Ovary (tissue), 9 donors: ENCODE data around the gene ZNF597. TPM values are rescaled to one million over a fixed set of nuclear protein-coding genes. Genes with fewer than 3 reads are reported as not detected.

Source experiments
- DNase-seq, 5 donors: peaks; one replicate each; pipeline ENCODE4 v3.0.0-alpha.2; 2019 to 2020
- H3K27ac ChIP-seq, 2 donors: fragments of 200-600 bp; one replicate each; pipeline versions ENCODE4 v1.5.1 to v1.8.0; 2019 to 2022
- H3K27me3 ChIP-seq: fragments of 200-600 bp; one replicate; pipeline ENCODE4 v1.8.0; 2022
- H3K36me3 ChIP-seq: fragments of 200-600 bp; sonication (generic); one replicate; pipeline ENCODE4 v1.5.1; 2019
- H3K4me1 ChIP-seq: one replicate; pipeline ENCODE4 v1.8.1; 2013; ENCODE audit warnings: mild to moderate bottlenecking, moderate library complexity; ENCODE audit not compliant: insufficient read depth
- H3K4me3 ChIP-seq: fragments of 200-600 bp; sonication (generic); one replicate; pipeline ENCODE4 v1.5.1; 2017
- H3K9me3 ChIP-seq, 2 donors: fragments of 200-600 bp in 1 of 2; sonication (generic) in 1 of 2; one replicate each; pipeline versions ENCODE4 v1.5.1 to v1.8.1; 2013 to 2019; ENCODE audit warnings: mild to moderate bottlenecking in 1 of 2, moderate library complexity in 1 of 2
- EP300 ChIP-seq: sonication (generic); formaldehyde crosslinking; IDR thresholded peaks from one replicate; pipeline ENCODE4 v1.6.1; 2017; ENCODE audit warnings: antibody characterized with exemption
- POLR2A ChIP-seq: fragments of 450-650 bp; IDR thresholded peaks from one replicate; pipeline ENCODE4 v1.6.1; 2017; ENCODE audit warnings: antibody characterized with exemption, mild to moderate bottlenecking, moderate library complexity
- WGBS, 3 donors: extraction: QIAGEN DNeasy Blood & Tissue Kit in 1 of 3; methylation state at CpG; one replicate each; pipeline versions ENCODE4 v1.1.5 to v1.1.7; 2013 to 2017; 5-methylcytosine and 5-hydroxymethylcytosine counted together
- intact Hi-C, 4 donors: fragments of 100-400 bp; cut with DNase I; formaldehyde crosslinking; loops; one replicate each; pipeline versions ENCODE4 v1.11.0 to v1.15.1; 2022 to 2023
- polyA plus RNA-seq, 2 donors: library from polyadenylated mRNA; stranded (reverse); fragments of 200-250 nt in 1 of 2; fragments of 350-450 nt in 1 of 2; fragmentation: Illumina TruSeq in 1 of 2; extraction: RNeasy Lipid Tissue Mini Kit (QIAGEN cat#74804) in 1 of 2; gene quantifications; one replicate each; pipeline ENCODE4 v1.2.3, GENCODE V29; 2013 to 2014
- total RNA-seq, 7 donors: library from RNA; depleted of rRNA in 2 of 7; stranded (reverse); fragments of >200 nt in 2 of 7; fragmentation: NEBNext Ultra II Directional in 3 of 7; extraction: Animal tissue kit (Norgen Biotek cat#: 25700) in 3 of 7; gene quantifications; one replicate each; pipeline versions ENCODE4 v1.1.0 to v1.2.4, GENCODE V29; 2016 to 2023
- TF ChIP-seq, protein P1 (sequence below), 3 donors: fragments of 450-650 bp in 2 of 3; fragments of 200-600 bp in 1 of 3; IDR thresholded peaks; one replicate each; pipeline versions ENCODE4 v1.5.1 to v1.8.0; 2016 to 2022; ENCODE audit warnings: antibody characterized with exemption in 3 of 3, mild to moderate bottlenecking in 1 of 3
- donor health status: DM: no; HTN: no; CAD: no; lungs with moderate emphysema.
- donor health status: DM: no; HTN: no; CAD: no.
- donor health status: Bipolar disorder and iron deficiency.
- donor health status: DM: yes; HTN: yes; CAD: no.
- donor health status: DM: no; HTN: no; CAD: no.
- donor health status: DM: yes; HTN: yes; CAD: no.

ZNF597 gene
- total and polyA plus RNA-seq, 9 donors, result 1.6 to 3.8 (median 3.0) TPM

- no peaks in the 10 kb centered on the region for H3K27me3 ChIP-seq
- no peaks in the 10 kb centered on the region for H3K4me1 ChIP-seq
- H3K9me3 ChIP-seq, result no peaks in the 10 kb centered on the region
- H3K27ac ChIP-seq, result no peak overlapping the region
- intact Hi-C loops, result no loop called here
- no peaks in the 10 kb centered on the region for H3K36me3 ChIP-seq
- DNase-seq, result no peak
- 65 to 83% (median 68%) methylated on average over 9 to 12 of the region's 13 CpGs for WGBS, 3 donors
- TF ChIP-seq, protein P1, sequence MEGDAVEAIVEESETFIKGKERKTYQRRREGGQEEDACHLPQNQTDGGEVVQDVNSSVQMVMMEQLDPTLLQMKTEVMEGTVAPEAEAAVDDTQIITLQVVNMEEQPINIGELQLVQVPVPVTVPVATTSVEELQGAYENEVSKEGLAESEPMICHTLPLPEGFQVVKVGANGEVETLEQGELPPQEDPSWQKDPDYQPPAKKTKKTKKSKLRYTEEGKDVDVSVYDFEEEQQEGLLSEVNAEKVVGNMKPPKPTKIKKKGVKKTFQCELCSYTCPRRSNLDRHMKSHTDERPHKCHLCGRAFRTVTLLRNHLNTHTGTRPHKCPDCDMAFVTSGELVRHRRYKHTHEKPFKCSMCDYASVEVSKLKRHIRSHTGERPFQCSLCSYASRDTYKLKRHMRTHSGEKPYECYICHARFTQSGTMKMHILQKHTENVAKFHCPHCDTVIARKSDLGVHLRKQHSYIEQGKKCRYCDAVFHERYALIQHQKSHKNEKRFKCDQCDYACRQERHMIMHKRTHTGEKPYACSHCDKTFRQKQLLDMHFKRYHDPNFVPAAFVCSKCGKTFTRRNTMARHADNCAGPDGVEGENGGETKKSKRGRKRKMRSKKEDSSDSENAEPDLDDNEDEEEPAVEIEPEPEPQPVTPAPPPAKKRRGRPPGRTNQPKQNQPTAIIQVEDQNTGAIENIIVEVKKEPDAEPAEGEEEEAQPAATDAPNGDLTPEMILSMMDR (IDR thresholded peaks at IDR 0.05), result no peak
- no peak for TF ChIP-seq EP300
- no peak for TF ChIP-seq POLR2A
- H3K4me3 ChIP-seq, result no peak overlapping the region
Observed at GRCh38 chr16:3488801-3489200, 45.5 kb upstream of the ZNF597 start.

GRCh38 chr16:3487521-3488410 lies 44.5 kb upstream of the ZNF597 start:
- TF ChIP-seq, protein P1 (IDR thresholded peaks at IDR 0.05), result no peak
- TF ChIP-seq POLR2A, result no peak
- no peak for TF ChIP-seq EP300

GRCh38 chr16:3486506-3487215 lies 43.4 kb upstream of the ZNF597 start:
- DNase-seq, result no peak
- no peaks in the 10 kb centered on the region for H3K9me3 ChIP-seq
- H3K27ac ChIP-seq, result no peak overlapping the region
- intact Hi-C loops, result no loop called here
- peaks cover under 1% of the 10 kb centered on the region for H3K4me1 ChIP-seq
- H3K4me3 ChIP-seq, result no peak overlapping the region
- WGBS, 3 donors, result 87 to 94% (median 91%) methylated on average over 24 of the region's 24 CpGs
- no peaks in the 10 kb centered on the region for H3K27me3 ChIP-seq
- H3K36me3 ChIP-seq, result no peaks in the 10 kb centered on the region
- TF ChIP-seq, protein P1 (IDR thresholded peaks at IDR 0.05), result no peak
- TF ChIP-seq POLR2A (no peak), EP300 (no peak)

More at GRCh38 chr16:3487521-3488410, 44.5 kb upstream of the ZNF597 start:
- H3K36me3 ChIP-seq, result no peaks in the 10 kb centered on the region
- intact Hi-C loops, result no loop called here
- H3K4me3 ChIP-seq, result no peak overlapping the region
- H3K27ac ChIP-seq, result no peak overlapping the region
- DNase-seq, result no peak
- no peaks in the 10 kb centered on the region for H3K4me1 ChIP-seq
- H3K9me3 ChIP-seq, result no peaks in the 10 kb centered on the region
- H3K27me3 ChIP-seq, result no peaks in the 10 kb centered on the region
- 84 to 89% (median 85%) methylated on average over 20 to 24 of the region's 24 CpGs for WGBS, 3 donors

- intact Hi-C loops, result no loop called here
- no peaks in the 10 kb centered on the region for H3K36me3 ChIP-seq
- H3K27me3 ChIP-seq, result no peaks in the 10 kb centered on the region
- 83 to 88% (median 87%) methylated on average over 14 to 20 of the region's 20 CpGs for WGBS, 3 donors
- no peak for TF ChIP-seq EP300
- TF ChIP-seq POLR2A, result no peak
- TF ChIP-seq, protein P1 (IDR thresholded peaks at IDR 0.05), result no peak
- no peak overlapping the region for H3K4me3 ChIP-seq
- no peak overlapping the region for H3K27ac ChIP-seq
- H3K9me3 ChIP-seq, result no peaks in the 10 kb centered on the region
- DNase-seq, result no peak
- H3K4me1 ChIP-seq, result peaks cover 4% of the 10 kb centered on the region
Observed at GRCh38 chr16:3485821-3486505, 42.7 kb upstream of the ZNF597 start.
